Activated CD8-positive, alpha-beta T cell treated with anti-CD3 and anti-CD28 coated beads, Interleukin-2, amount 10 ng/mL, durations not matched to agents 7 days and 5 days (primary cell): Measurements from ENCODE around the gene NLRC4. TPM values are rescaled to one million over a fixed set of nuclear protein-coding genes. Genes with fewer than 3 reads are reported as not detected.
"Not testable (repeated sequence)": the region's sequence is repeated elsewhere in the genome, so short reads cannot be mapped to it uniquely, and the experiment has no call there.

Experiments
- ATAC-seq: fragments of 150-1000 bp; cut with Tn5 transposase; one replicate; pipeline ENCODE4 v1.10.0; 2021; ENCODE audit warnings: moderate library complexity
- CTCF ChIA-PET: fragments of 350-600 bp; sonication (Branson Sonifier 250); formaldehyde crosslinking; loops from one replicate; lab custom pipeline; 2021; ENCODE audit warnings: antibody characterized with exemption; lab: Charles Lee
- POLR2A ChIA-PET: fragments of 350-600 bp; sonication (Branson Sonifier 250); formaldehyde crosslinking; loops from one replicate; lab custom pipeline; 2021; ENCODE audit warnings: antibody characterized with exemption; lab: Charles Lee
- DNase-seq: peaks from one replicate; pipeline ENCODE4 v3.0.0-alpha.2; 2020
- H3K27ac Mint-ChIP-seq: one replicate; pipeline ENCODE4 v1.8.0; 2021; ENCODE audit warnings: mild to moderate bottlenecking, mixed read lengths
- H3K27me3 Mint-ChIP-seq: one replicate; pipeline ENCODE4 v1.8.0; 2021; ENCODE audit warnings: low read depth, mixed read lengths
- H3K36me3 Mint-ChIP-seq: one replicate; pipeline ENCODE4 v1.8.0; 2021; ENCODE audit warnings: low read depth, mixed read lengths
- H3K4me1 Mint-ChIP-seq: one replicate; pipeline ENCODE4 v1.8.0; 2021; ENCODE audit warnings: low read depth, mixed read lengths
- H3K4me3 Mint-ChIP-seq: one replicate; pipeline ENCODE4 v1.8.0; 2021; ENCODE audit warnings: mild to moderate bottlenecking, mixed read lengths
- H3K9me3 Mint-ChIP-seq: one replicate; pipeline ENCODE4 v1.8.0; 2022; ENCODE audit warnings: mixed read lengths; ENCODE audit not compliant: insufficient read depth
- total RNA-seq, 2 experiments: library from RNA; stranded (reverse); gene quantifications; one replicate each; pipeline ENCODE4 v1.2.3, GENCODE V29; 2021

The NLRC4 gene
- total RNA-seq, 2 experiments from 2014 or later, result not detected

GRCh38 chr2:32237996-32238395 is 26.7 kb downstream of the NLRC4 start:
- Mint-ChIP-seq H3K4me1 (no peaks in the 10 kb centered on the region), H3K27ac (no peak overlapping the region), H3K36me3 (no peaks in the 10 kb centered on the region), H3K9me3 (no peaks in the 10 kb centered on the region), H3K4me3 (no peak overlapping the region), H3K27me3 (no peaks in the 10 kb centered on the region)
- ChIA-PET POLR2A (no interaction called here), CTCF (no interaction called here)
- no peak for DNase-seq
- no peak for ATAC-seq

GRCh38 chr2:32237488-32237887 is 27.2 kb downstream of the NLRC4 start:
- ATAC-seq (no peak), DNase-seq (no peak)
- Mint-ChIP-seq H3K36me3 (no peaks in the 10 kb centered on the region), H3K4me1 (no peaks in the 10 kb centered on the region), H3K27ac (no peak overlapping the region), H3K27me3 (no peaks in the 10 kb centered on the region), H3K4me3 (no peak overlapping the region), H3K9me3 (no peaks in the 10 kb centered on the region)
- ChIA-PET CTCF (interaction anchor here (1.1 kb wide), 1 partner anchor 20 kb away, joined by 3 read pairs; no protein-coding TSS in a partner anchor), POLR2A (no interaction called here)

- Mint-ChIP-seq H3K4me3 (no peak overlapping the region), H3K27me3 (no peaks in the 10 kb centered on the region), H3K36me3 (no peaks in the 10 kb centered on the region), H3K27ac (no peak overlapping the region), H3K9me3 (no peaks in the 10 kb centered on the region), H3K4me1 (no peaks in the 10 kb centered on the region)
- no peak for ATAC-seq
- CTCF ChIA-PET, result no interaction called here
- POLR2A ChIA-PET, result no interaction called here
- DNase-seq, result no peak
Measured at GRCh38 chr2:32235315-32235714, 29.4 kb downstream of the NLRC4 start.

GRCh38 chr2:32231959-32232358 is 32.7 kb downstream of the NLRC4 start:
- no peaks in the 10 kb centered on the region for H3K27me3 Mint-ChIP-seq
- ATAC-seq (no peak), DNase-seq (no peak)
- CTCF ChIA-PET, result no interaction called here
- no peaks in the 10 kb centered on the region for H3K36me3 Mint-ChIP-seq
- no peaks in the 10 kb centered on the region for H3K9me3 Mint-ChIP-seq
- no peak overlapping the region for H3K4me3 Mint-ChIP-seq
- no peak overlapping the region for H3K27ac Mint-ChIP-seq
- H3K4me1 Mint-ChIP-seq, result no peaks in the 10 kb centered on the region
- POLR2A ChIA-PET, result no interaction called here

GRCh38 chr2:32229635-32230034 is 35.1 kb downstream of the NLRC4 start:
- ChIA-PET POLR2A (no interaction called here), CTCF (no interaction called here)
- no peaks in the 10 kb centered on the region for H3K9me3 Mint-ChIP-seq
- H3K4me3 Mint-ChIP-seq, result no peak overlapping the region
- DNase-seq, result no peak
- H3K27me3 Mint-ChIP-seq, result no peaks in the 10 kb centered on the region
- no peak overlapping the region for H3K27ac Mint-ChIP-seq
- ATAC-seq, result no peak
- H3K36me3 Mint-ChIP-seq, result peaks cover 3% of the 10 kb centered on the region
- H3K4me1 Mint-ChIP-seq, result no peaks in the 10 kb centered on the region

GRCh38 chr2:32228181-32228580 is 36.5 kb downstream of the NLRC4 start:
- ATAC-seq, result no peak
- Mint-ChIP-seq H3K4me3 (no peak overlapping the region), H3K4me1 (no peaks in the 10 kb centered on the region), H3K27ac (no peak overlapping the region), H3K27me3 (no peaks in the 10 kb centered on the region), H3K36me3 (peaks cover 3% of the 10 kb centered on the region), H3K9me3 (no peaks in the 10 kb centered on the region)
- POLR2A ChIA-PET, result no interaction called here
- DNase-seq, result no peak
- CTCF ChIA-PET, result no interaction called here

- ChIA-PET POLR2A (no interaction called here), CTCF (no interaction called here)
- H3K27me3 Mint-ChIP-seq, result no peaks in the 10 kb centered on the region
- no peak overlapping the region for H3K27ac Mint-ChIP-seq
- H3K4me3 Mint-ChIP-seq, result no peak overlapping the region
- peaks cover 6% of the 10 kb centered on the region for H3K36me3 Mint-ChIP-seq
- no peaks in the 10 kb centered on the region for H3K4me1 Mint-ChIP-seq
- no peaks in the 10 kb centered on the region for H3K9me3 Mint-ChIP-seq
- ATAC-seq (no peak), DNase-seq (no peak)
Measured at GRCh38 chr2:32227492-32227891, 37.2 kb downstream of the NLRC4 start.

GRCh38 chr2:32222966-32223365 is 41.7 kb downstream of the NLRC4 start:
- H3K36me3 Mint-ChIP-seq, result peaks cover 23% of the 10 kb centered on the region
- CTCF ChIA-PET, result interaction anchor here (0.8 kb wide), 1 partner anchor 10 kb away, joined by 5 read pairs; no protein-coding TSS in a partner anchor

GRCh38 chr2:32220445-32220844 is 44.2 kb downstream of the NLRC4 start:
- DNase-seq (no peak), ATAC-seq (no peak)
- Mint-ChIP-seq H3K36me3 (peaks cover 22% of the 10 kb centered on the region), H3K4me1 (no peaks in the 10 kb centered on the region), H3K27ac (no peak overlapping the region), H3K4me3 (no peak overlapping the region), H3K27me3 (no peaks in the 10 kb centered on the region), H3K9me3 (no peaks in the 10 kb centered on the region)
- CTCF ChIA-PET, result no interaction called here
- POLR2A ChIA-PET, result no interaction called here

More at GRCh38 chr2:32222966-32223365, 41.7 kb downstream of the NLRC4 start:
- Mint-ChIP-seq H3K9me3 (no peaks in the 10 kb centered on the region), H3K27ac (no peak overlapping the region), H3K4me3 (no peak overlapping the region), H3K4me1 (no peaks in the 10 kb centered on the region), H3K27me3 (no peaks in the 10 kb centered on the region)
- DNase-seq (no peak), ATAC-seq (no peak)
- POLR2A ChIA-PET, result no interaction called here

- Mint-ChIP-seq H3K27ac (no peak overlapping the region), H3K9me3 (no peaks in the 10 kb centered on the region), H3K4me1 (no peaks in the 10 kb centered on the region), H3K27me3 (no peaks in the 10 kb centered on the region), H3K4me3 (no peak overlapping the region), H3K36me3 (peaks cover 8% of the 10 kb centered on the region)
- DNase-seq, result no peak
- ChIA-PET CTCF (interaction anchor here (0.9 to 1.3 kb wide), 2 partner anchors 9 to 11 kb away, joined by 3 to 5 read pairs; no protein-coding TSS in a partner anchor), POLR2A (no interaction called here)
- no peak for ATAC-seq
Measured at GRCh38 chr2:32212295-32212694, 52.4 kb downstream of the NLRC4 start.

- ATAC-seq (no peak), DNase-seq (no peak)
- Mint-ChIP-seq H3K27me3 (no peaks in the 10 kb centered on the region), H3K9me3 (no peaks in the 10 kb centered on the region), H3K27ac (no peak overlapping the region), H3K4me1 (no peaks in the 10 kb centered on the region), H3K36me3 (peaks cover 6% of the 10 kb centered on the region), H3K4me3 (no peak overlapping the region)
- CTCF ChIA-PET, result no interaction called here
- POLR2A ChIA-PET, result no interaction called here
Measured at GRCh38 chr2:32210767-32211408, 53.8 kb downstream of the NLRC4 start.

GRCh38 chr2:32203428-32203827 is 61.3 kb downstream of the NLRC4 start:
- POLR2A ChIA-PET, DNase-seq, H3K4me1 Mint-ChIP-seq, ATAC-seq, H3K27me3 Mint-ChIP-seq, H3K9me3 Mint-ChIP-seq, H3K27ac Mint-ChIP-seq, H3K4me3 Mint-ChIP-seq: not testable (repeated sequence)
- peaks cover 25% of the 10 kb centered on the region for H3K36me3 Mint-ChIP-seq
- CTCF ChIA-PET, result interaction anchor here (1.0 kb wide), 1 partner anchor 9 kb away, joined by 3 read pairs; no protein-coding TSS in a partner anchor
